Caki2 (cell line): Measurements from ENCODE around the gene NT5DC2. TPM values are rescaled to one million over a fixed set of nuclear protein-coding genes. Genes with fewer than 3 reads are reported as not detected.

ENCODE experiments used
- DNase-seq: peaks from one replicate; pipeline ENCODE4 v3.0.0-alpha.2; 2015; ENCODE audit warnings: low read depth
- in situ Hi-C: cut with HindIII; loops from 2 replicates; pipeline ENCODE4 v1.10.0; 2016; ENCODE audit warnings: low sequenced_read_pairs, low pct_unique_long_range_greater_than_20kb, mixed read lengths
- total RNA-seq: library from RNA; depleted of rRNA; stranded (reverse); fragments of >200 nt; shearing (Covaris generic); gene quantifications from 2 replicates; pipeline ENCODE4 v1.2.3, GENCODE V29; 2014; ENCODE audit warnings: low replicate concordance

The NT5DC2 gene
- total RNA-seq, 1 experiment from 2014 or later, result 14.4 TPM

DNA sequence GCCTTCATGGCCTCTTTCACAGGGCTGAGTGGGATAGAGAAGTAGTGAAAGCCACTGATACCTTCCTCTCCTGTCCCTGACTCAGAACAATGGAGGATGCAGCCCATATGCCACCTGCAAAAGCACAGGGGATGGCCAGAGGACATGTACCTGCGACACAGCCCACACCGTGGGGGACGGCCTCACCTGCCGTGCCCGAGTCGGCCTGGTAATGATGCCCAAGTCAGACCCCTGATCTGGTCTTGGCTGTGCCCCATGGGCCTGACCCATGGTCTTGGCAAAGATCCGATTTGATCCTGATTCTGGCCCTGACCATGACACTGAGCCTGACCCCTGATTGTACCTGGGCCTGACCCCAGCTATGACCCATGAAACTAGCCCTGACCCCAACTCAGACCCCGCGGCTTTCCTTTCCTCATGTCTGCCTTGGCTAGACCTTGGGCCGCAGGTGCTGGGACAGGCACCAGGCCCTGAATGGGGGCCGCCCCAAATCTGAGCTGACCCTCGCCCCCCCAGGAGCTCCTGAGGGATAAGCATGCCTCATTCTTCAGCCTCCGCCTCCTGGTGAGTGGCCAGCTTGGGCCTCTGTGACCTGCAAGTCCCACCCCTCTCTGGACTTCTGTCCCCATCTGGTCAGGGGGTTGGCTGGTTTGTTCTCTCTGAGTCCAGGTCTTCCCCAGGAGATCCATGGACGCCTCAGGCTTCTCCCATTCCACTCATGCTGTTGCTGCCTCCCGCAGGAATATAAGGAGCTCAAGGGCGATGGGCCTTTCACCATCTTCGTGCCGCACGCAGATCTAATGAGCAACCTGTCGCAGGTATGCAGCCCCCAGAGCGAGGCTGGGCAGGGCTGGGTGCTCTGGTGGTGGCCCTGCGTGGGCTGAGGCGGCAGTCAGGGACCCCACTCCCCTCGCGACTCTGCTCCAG, 15.6 kb downstream of the NT5DC2 start:
- in situ Hi-C loops, result no loop called here
- no peak for DNase-seq

- DNase-seq, result no peak
- in situ Hi-C loops, result no loop called here
These were observed 17.0 kb downstream of the NT5DC2 start for GRCh38 chr3:52516509-52517195.

DNA sequence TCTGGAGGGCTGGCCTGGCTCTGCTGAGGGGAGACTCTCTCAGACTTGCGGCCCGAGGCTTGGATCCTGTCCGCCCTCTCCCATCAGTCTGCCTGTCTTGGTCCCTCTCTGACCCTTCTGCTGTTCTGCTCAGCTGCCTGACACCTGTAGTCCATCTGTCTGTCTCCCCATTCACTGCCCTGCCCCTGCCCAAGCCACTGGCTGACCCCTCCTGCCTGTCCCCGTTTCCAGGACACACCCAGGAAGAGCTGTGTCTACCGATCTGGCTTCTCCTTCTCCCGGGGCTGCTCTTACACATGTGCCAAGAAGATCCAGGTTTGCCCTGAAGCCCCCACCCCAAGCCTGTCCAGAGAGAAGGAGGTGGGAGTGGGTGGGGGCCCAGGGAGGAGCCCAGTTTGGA, 18.5 kb downstream of the NT5DC2 start:
- in situ Hi-C loops, result no loop called here
- DNase-seq, result no peak

DNA sequence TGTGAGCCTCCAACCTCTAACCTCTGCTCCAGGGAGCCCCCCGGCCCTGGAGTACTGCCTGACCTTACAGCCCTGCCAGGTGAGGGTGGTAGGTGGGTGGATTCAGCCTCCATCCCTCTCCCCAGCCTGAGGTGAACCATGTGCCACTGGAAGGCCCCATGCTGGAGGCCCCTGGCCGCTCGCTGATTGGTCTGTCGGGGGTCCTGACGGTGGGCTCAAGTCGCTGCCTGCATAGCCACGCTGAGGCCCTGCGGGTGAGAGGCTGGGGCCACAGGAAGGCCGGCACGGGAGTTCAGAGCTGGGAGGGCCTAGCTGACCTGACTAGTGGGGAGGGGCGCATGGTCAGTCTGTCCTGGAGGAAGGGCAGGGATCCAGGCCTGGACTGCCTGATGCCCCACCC, 19.1 kb downstream of the NT5DC2 start:
- in situ Hi-C loops, result no loop called here
- DNase-seq, result no peak

DNA sequence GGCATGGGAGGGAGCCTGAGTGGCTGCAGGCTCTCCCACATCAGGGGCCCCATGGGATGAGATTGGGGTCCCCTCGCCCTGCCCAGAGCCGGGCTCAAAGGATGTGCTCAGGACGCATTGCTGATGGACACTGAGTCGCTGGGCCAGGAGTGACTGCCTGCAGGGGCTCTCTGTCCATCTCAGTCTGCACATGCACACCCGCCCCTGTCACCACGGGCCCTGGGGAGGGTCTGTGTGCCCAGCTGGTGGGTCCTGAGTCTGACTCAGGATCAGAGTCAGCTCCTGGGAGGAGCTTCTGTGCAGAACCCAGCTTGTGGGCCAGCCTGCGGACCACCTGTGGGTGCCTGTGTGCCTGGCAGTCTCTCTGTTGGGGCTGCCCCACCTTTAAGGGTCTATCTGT, 20.4 kb downstream of the NT5DC2 start:
- in situ Hi-C loops, result no loop called here
- no peak for DNase-seq

GRCh38 chr3:52512727-52513126, 20.9 kb downstream of the NT5DC2 start:
- no peak for DNase-seq
- in situ Hi-C loops, result no loop called here

DNA sequence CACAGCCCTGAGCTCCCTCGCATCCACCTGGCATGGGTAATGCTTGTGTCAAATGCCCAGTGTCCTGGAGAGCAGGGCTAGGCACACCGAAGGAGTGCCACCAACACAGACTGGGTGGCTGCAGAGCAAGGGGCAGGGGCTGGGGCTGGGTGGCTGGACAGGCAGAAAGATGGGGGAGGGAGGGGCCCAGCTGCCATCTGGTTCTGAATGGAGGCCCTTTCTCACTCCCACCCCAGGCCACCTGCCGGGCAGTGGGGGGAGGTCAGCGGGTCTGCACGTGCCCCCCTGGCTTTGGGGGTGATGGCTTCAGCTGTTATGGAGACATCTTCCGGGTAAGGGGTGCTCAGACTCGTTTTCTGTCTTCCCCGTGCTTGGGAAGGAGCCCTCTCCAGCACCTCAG, 21.6 kb downstream of the NT5DC2 start:
- in situ Hi-C loops, result no loop called here

DNA sequence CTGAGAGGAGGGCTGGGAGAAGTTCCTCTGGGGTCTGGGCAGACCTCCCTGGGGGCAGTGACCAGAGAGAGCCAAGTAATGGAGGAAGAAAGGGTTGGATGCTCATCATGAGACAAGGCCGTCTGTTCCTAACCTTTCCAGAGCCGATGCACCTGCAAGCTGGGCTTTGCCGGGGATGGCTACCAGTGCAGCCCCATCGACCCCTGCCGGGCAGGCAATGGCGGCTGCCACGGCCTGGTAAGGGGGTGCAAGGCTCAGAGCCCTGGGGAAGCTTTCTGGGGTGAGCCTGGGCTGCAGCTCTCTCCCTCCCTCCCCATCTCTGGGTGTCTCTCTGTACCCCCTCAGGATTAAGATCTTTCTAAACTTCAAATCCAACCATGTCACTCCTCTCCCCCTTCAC, 22.1 kb downstream of the NT5DC2 start:
- no peak for DNase-seq
- in situ Hi-C loops, result no loop called here

More for the DNA sequence above, 21.6 kb downstream of the NT5DC2 start:
- DNase-seq, result no peak

GRCh38 chr3:52509753-52510328, 23.8 kb downstream of the NT5DC2 start:
- DNase-seq, result no peak
- in situ Hi-C loops, result no loop called here

- DNase-seq, result no peak
- in situ Hi-C loops, result no loop called here
These were observed 26.3 kb downstream of the NT5DC2 start for GRCh38 chr3:52507359-52507758.

GRCh38 chr3:52506266-52506966, 27.2 kb downstream of the NT5DC2 start:
- in situ Hi-C loops, result no loop called here
- DNase-seq, result no peak

DNA sequence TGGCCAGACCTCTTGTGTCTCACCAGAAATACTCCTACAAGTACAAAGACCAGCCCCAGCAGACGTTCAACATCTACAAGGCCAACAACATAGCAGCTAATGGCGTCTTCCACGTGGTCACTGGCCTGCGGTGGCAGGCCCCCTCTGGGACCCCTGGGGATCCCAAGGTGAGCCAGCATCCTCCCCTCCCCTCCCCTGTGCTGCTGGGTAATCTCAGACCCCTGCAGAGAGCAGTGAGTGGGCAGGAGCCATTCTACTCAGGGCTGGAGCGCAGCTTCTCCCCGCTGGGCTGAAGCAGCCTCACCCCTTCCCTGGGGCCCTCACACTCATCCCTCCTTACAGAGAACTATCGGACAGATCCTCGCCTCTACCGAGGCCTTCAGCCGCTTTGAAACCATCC, 28.7 kb downstream of the NT5DC2 start:
- in situ Hi-C loops, result no loop called here
- DNase-seq, result no peak

- in situ Hi-C loops, result no loop called here
- DNase-seq, result no peak
These were observed 29.8 kb downstream of the NT5DC2 start for GRCh38 chr3:52503788-52504424.

DNA sequence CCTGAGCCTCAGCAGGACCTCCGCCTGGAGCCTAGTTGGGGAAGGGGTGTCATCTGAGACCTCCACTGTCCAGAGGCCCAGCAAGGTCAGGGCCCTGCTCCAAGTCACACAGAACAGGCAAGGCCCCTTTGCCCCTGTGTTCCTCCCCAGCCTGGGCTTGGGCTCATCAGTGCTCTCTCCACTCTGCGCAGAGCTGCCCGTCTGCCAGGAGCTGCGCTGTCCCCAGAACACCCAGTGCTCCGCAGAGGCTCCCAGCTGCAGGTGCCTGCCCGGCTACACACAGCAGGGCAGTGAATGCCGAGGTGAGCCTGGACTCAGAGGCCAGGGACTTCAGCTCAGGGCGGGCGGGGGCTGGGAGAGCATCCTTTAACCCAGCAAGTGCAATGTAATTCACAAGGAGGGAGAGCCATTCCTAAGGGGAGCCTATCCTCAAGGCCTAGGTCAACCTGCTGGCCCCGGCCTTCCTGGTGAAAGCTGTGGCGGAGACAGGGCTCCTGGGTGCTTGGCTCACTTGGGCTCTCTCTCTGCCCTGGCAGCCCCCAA, 30.8 kb downstream of the NT5DC2 start:
- in situ Hi-C loops, result no loop called here
- DNase-seq, result no peak

DNA sequence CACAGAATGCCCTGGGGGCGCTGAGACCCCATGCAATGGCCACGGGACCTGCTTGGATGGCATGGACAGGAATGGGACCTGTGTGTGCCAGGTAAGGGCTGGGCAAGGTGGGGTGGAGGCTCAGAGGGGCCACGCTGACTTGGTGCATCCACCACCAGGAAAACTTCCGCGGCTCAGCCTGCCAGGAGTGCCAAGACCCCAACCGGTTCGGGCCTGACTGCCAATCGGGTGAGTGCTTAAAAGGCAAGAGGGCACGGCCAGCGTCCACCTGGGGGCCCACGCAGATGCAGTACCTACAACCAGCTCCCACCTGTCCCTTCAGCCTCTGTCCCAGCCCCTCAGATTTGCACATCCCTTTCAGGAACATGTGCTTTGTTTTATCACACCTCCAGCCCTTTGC, 31.7 kb downstream of the NT5DC2 start:
- in situ Hi-C loops, result no loop called here

DNA sequence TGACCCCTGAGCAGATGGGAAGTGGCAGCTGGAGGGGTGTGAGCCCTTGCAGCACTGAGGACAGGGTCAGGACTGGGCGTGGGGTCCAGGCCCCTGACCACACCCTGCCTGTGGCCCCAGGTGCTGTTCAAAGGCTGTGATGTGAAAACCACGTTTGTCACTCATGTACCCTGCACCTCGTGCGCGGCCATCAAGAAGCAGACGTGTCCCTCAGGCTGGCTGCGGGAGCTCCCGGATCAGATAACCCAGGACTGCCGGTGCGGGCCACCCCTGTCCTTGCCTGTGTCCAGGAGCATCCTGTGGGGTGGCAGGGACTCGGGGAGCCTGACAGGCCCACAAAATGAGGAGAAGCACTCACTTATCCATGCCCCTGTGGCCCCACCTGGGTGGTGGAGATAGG, 32.6 kb downstream of the NT5DC2 start:
- DNase-seq, result no peak
- in situ Hi-C loops, result no loop called here

More for the DNA sequence above, 31.7 kb downstream of the NT5DC2 start:
- DNase-seq, result no peak

- in situ Hi-C loops, result no loop called here
- no peak for DNase-seq
These were observed 35.3 kb downstream of the NT5DC2 start for GRCh38 chr3:52498137-52499054.
